ENCODE results near the gene PCNX1. TPM values are rescaled to one million over a fixed set of nuclear protein-coding genes. Genes with fewer than 3 reads are reported as not detected.
"Not testable (repeated sequence)": the region's sequence is repeated elsewhere in the genome, so short reads cannot be mapped to it uniquely, and the experiment has no call there.

Gene PCNX1
- total and polyA plus RNA-seq, 2 donors (not counting 1 experiment from before 2014, with no cell fraction given) = 17.0 to 84.5 TPM

DNA sequence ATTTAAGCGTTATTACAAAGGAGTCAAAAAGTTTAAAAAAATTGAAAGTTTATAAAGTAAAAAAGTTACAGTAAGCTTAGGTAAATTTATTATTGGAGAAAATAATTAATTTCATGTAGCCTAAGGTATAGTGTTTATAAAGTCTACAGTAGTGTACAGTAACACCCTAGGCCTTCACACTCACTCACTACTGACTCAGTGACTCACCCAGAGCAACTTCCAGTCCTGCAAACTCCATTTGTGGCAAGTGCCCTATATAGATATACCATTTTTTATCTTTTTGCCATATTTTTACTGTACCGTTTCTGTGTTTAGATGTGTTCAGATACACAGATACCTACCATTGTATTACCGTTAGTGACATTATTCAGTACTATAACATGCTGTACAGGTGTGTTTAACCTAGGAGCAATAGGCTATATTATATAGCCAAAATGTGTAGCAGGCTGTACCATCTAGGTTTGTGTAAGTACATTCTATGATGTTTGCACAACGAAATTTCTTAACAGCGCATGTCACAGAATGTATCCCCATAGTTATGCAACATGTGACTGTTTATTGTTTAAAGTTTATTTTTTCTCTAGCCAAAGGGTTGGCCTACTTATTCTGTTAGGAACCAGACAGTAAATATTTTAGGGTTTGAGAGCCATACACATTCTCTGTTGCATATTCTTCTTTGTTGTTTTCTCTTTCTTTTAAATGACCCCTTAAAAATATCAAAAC is 155.5 kb downstream of the PCNX1 start:
- peaks cover 2 to 3% (median 3%) of the 10 kb centered on the region in 3 donors for H3K9me3 ChIP-seq (ENCODE audit: control extremely low read depth in 1 of 3, control insufficient read depth in 2 of 3, insufficient read depth in 1 of 3, low read length in 2 of 3)
- intact Hi-C loops (cut with micrococcal nuclease) = no loop called here
- H2AFZ ChIP-seq (ENCODE audit: insufficient read depth, low read depth, low read length, poor library complexity, severe bottlenecking) = no peak overlapping the region
- Mint-ChIP-seq H3K9me3 (ENCODE audit: insufficient read depth) (peaks cover 2% of the 10 kb centered on the region), H3K4me3 (no peak overlapping the region), H3K27me3 (no peaks in the 10 kb centered on the region), H3K4me1 (no peaks in the 10 kb centered on the region), H3K27ac (no peak overlapping the region)
- ATAC-seq (ENCODE audit: low read depth) = no peak
- no peak for DNase-seq
- CTCF ChIA-PET = interaction anchor here (1.2 to 1.6 kb wide), 3 partner anchors 10 to 690 kb away, joined by 3 to 5 read pairs (median 4); no protein-coding TSS in a partner anchor
- peaks cover 22 to 38% of the 10 kb centered on the region in 2 experiments for H3K36me3 ChIP-seq (replicated peaks in 1 of 2; ENCODE audit: control extremely low read depth in 1 of 2, control insufficient read depth in 1 of 2, extremely low read depth in 1 of 2, insufficient read depth in 2 of 2, low read length in 1 of 2)
- H3K4me3 ChIP-seq (ENCODE audit: control extremely low read depth in 1 of 5, extremely low read depth in 1 of 5, insufficient read depth in 1 of 5, low read depth in 2 of 5, low read length in 4 of 5) = no peak overlapping the region
- no peak overlapping the region for H3K4me2 ChIP-seq (replicated peaks; ENCODE audit: low read depth, low read length, poor library complexity, severe bottlenecking)
- no peak overlapping the region for H3K9ac ChIP-seq (ENCODE audit: low read length)
- TF ChIP-seq, protein P1, sequence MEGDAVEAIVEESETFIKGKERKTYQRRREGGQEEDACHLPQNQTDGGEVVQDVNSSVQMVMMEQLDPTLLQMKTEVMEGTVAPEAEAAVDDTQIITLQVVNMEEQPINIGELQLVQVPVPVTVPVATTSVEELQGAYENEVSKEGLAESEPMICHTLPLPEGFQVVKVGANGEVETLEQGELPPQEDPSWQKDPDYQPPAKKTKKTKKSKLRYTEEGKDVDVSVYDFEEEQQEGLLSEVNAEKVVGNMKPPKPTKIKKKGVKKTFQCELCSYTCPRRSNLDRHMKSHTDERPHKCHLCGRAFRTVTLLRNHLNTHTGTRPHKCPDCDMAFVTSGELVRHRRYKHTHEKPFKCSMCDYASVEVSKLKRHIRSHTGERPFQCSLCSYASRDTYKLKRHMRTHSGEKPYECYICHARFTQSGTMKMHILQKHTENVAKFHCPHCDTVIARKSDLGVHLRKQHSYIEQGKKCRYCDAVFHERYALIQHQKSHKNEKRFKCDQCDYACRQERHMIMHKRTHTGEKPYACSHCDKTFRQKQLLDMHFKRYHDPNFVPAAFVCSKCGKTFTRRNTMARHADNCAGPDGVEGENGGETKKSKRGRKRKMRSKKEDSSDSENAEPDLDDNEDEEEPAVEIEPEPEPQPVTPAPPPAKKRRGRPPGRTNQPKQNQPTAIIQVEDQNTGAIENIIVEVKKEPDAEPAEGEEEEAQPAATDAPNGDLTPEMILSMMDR (IDR thresholded peaks at IDR 0.05) = no peak
- TF ChIP-seq EZH2 (IDR thresholded peaks at IDR 0.05; ENCODE audit: borderline replicate concordance, insufficient read depth, low read depth, low read length, poor library complexity, severe bottlenecking) = no peak
- no peaks in the 10 kb centered on the region for H3K79me2 ChIP-seq (ENCODE audit: control insufficient read depth, insufficient read depth, low read length)
- H3K4me1 ChIP-seq (ENCODE audit: control insufficient read depth in 2 of 2, insufficient read depth in 2 of 2, low read length in 2 of 2) = no peaks in the 10 kb centered on the region
- no peaks in the 10 kb centered on the region for H4K20me1 ChIP-seq (ENCODE audit: control insufficient read depth, insufficient read depth, low read length, poor library complexity, severe bottlenecking)
- H3K27me3 ChIP-seq (replicated peaks in 1 of 4; ENCODE audit: control extremely low read depth in 1 of 4, control insufficient read depth in 3 of 4, insufficient read depth in 4 of 4, low read length in 3 of 4) = no peaks in the 10 kb centered on the region
- POLR2A ChIA-PET = no interaction called here
- no peak overlapping the region for H3K27ac ChIP-seq (ENCODE audit: low read length in 2 of 2)
- WGBS (ENCODE audit: insufficient coverage) = no CpG with 5 or more reads among the region's 5 CpGs

DNA sequence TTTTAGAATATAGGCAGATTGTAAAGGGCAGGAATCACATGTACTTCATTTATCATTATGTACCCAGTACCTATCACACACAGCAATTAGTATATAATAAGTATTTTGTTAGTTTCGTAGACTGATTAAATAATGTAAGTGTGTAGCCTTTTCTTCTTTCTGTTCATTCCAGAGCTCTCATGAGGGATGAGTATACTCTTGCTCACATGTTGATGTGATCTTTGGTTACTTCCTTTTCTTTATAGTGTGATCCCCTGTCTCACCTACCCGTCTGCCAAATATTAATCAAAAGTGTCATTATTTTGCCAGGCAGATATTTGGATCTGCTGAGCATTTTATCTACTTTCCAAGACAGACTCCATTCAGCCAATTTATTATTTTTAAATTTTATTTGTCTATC is 156.1 kb downstream of the PCNX1 start:
- H3K9ac ChIP-seq (ENCODE audit: low read length) = no peak overlapping the region
- Mint-ChIP-seq H3K4me1 (no peaks in the 10 kb centered on the region), H3K4me3 (no peak overlapping the region), H3K27me3 (no peaks in the 10 kb centered on the region), H3K9me3 (ENCODE audit: insufficient read depth) (peaks cover 2% of the 10 kb centered on the region), H3K27ac (no peak overlapping the region)
- POLR2A ChIA-PET = no interaction called here
- H3K27me3 ChIP-seq (replicated peaks in 1 of 4; ENCODE audit: control extremely low read depth in 1 of 4, control insufficient read depth in 3 of 4, insufficient read depth in 4 of 4, low read length in 3 of 4) = no peaks in the 10 kb centered on the region
- H3K4me2 ChIP-seq (replicated peaks; ENCODE audit: low read depth, low read length, poor library complexity, severe bottlenecking) = no peak overlapping the region
- H3K36me3 ChIP-seq (replicated peaks in 1 of 2; ENCODE audit: control extremely low read depth in 1 of 2, control insufficient read depth in 1 of 2, extremely low read depth in 1 of 2, insufficient read depth in 2 of 2, low read length in 1 of 2) = peaks cover 20 to 36% of the 10 kb centered on the region in 2 experiments
- H3K4me3 ChIP-seq (ENCODE audit: control extremely low read depth in 1 of 5, extremely low read depth in 1 of 5, insufficient read depth in 1 of 5, low read depth in 2 of 5, low read length in 4 of 5) = no peak overlapping the region
- ATAC-seq (ENCODE audit: low read depth) (no peak), DNase-seq (no peak)
- CTCF ChIA-PET = interaction anchor here (1.5 kb wide), 1 partner anchor 13 kb away, joined by 5 read pairs; no protein-coding TSS in a partner anchor
- H3K79me2 ChIP-seq (ENCODE audit: control insufficient read depth, insufficient read depth, low read length) = no peaks in the 10 kb centered on the region
- WGBS (ENCODE audit: insufficient coverage) = no CpG with 5 or more reads among the region's 2 CpGs
- no peak overlapping the region for H3K27ac ChIP-seq (ENCODE audit: low read length in 2 of 2)
- H2AFZ ChIP-seq (ENCODE audit: insufficient read depth, low read depth, low read length, poor library complexity, severe bottlenecking) = no peak overlapping the region
- TF ChIP-seq, protein P1 (IDR thresholded peaks at IDR 0.05) = no peak
- no peak for TF ChIP-seq EZH2 (IDR thresholded peaks at IDR 0.05; ENCODE audit: borderline replicate concordance, insufficient read depth, low read depth, low read length, poor library complexity, severe bottlenecking)
- H3K9me3 ChIP-seq (ENCODE audit: control extremely low read depth in 1 of 3, control insufficient read depth in 2 of 3, insufficient read depth in 1 of 3, low read length in 2 of 3) = peaks cover 2 to 3% (median 3%) of the 10 kb centered on the region in 3 donors
- no peaks in the 10 kb centered on the region for H4K20me1 ChIP-seq (ENCODE audit: control insufficient read depth, insufficient read depth, low read length, poor library complexity, severe bottlenecking)
- H3K4me1 ChIP-seq (ENCODE audit: control insufficient read depth in 2 of 2, insufficient read depth in 2 of 2, low read length in 2 of 2) = no peaks in the 10 kb centered on the region
- intact Hi-C loops (cut with micrococcal nuclease) = no loop called here

DNA sequence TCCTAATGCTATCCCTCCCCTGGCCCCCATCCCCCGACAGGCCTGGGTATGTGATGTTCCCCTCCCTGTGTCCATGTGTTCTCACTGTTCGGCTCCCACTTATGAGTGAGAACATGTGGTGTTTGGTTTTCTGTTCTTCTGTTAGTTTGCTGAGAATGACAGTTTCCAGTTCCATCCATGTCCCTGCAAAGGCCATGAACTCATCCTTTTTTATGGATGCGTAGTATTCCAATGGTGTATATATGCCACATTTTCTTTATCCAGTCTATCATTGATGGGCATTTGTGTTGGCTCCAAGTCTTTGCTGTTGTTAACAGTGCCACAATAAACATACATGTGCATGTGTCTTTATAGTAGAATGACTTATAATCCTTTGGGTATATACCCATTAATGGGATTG is 157.5 kb downstream of the PCNX1 start:
- H3K4me3 Mint-ChIP-seq; H3K4me1 ChIP-seq (ENCODE audit: control insufficient read depth in 2 of 2, insufficient read depth in 2 of 2, low read length in 2 of 2); H3K4me3 ChIP-seq (ENCODE audit: control extremely low read depth in 1 of 5, extremely low read depth in 1 of 5, insufficient read depth in 1 of 5, low read depth in 2 of 5, low read length in 4 of 5); DNase-seq; H4K20me1 ChIP-seq (ENCODE audit: control insufficient read depth, insufficient read depth, low read length, poor library complexity, severe bottlenecking); H3K9me3 Mint-ChIP-seq (ENCODE audit: insufficient read depth); H3K4me1 Mint-ChIP-seq; H3K27ac ChIP-seq (ENCODE audit: low read length in 2 of 2); CTCF ChIA-PET; intact Hi-C loops (cut with micrococcal nuclease); H3K79me2 ChIP-seq (ENCODE audit: control insufficient read depth, insufficient read depth, low read length); H3K9me3 ChIP-seq (ENCODE audit: control extremely low read depth in 1 of 3, control insufficient read depth in 2 of 3, insufficient read depth in 1 of 3, low read length in 2 of 3); H3K9ac ChIP-seq (ENCODE audit: low read length); H3K27me3 Mint-ChIP-seq; H3K27ac Mint-ChIP-seq; H2AFZ ChIP-seq (ENCODE audit: insufficient read depth, low read depth, low read length, poor library complexity, severe bottlenecking); ATAC-seq (ENCODE audit: low read depth); H3K4me2 ChIP-seq (replicated peaks; ENCODE audit: low read depth, low read length, poor library complexity, severe bottlenecking); POLR2A ChIA-PET; H3K27me3 ChIP-seq (replicated peaks in 1 of 4; ENCODE audit: control extremely low read depth in 1 of 4, control insufficient read depth in 3 of 4, insufficient read depth in 4 of 4, low read length in 3 of 4): not testable (repeated sequence)
- peaks cover 22 to 41% of the 10 kb centered on the region in 2 experiments for H3K36me3 ChIP-seq (replicated peaks in 1 of 2; ENCODE audit: control extremely low read depth in 1 of 2, control insufficient read depth in 1 of 2, extremely low read depth in 1 of 2, insufficient read depth in 2 of 2, low read length in 1 of 2)
- WGBS (ENCODE audit: insufficient coverage) = no CpG with 5 or more reads among the region's 3 CpGs
